Left forelimb (tissue), 1 donor: ENCODE data around the gene INO80B.
"Not testable (repeated sequence)": the region's sequence is repeated elsewhere in the genome, so short reads cannot be mapped to it uniquely, and the experiment has no call there.

Experiments used
- DNase-seq: peaks from one replicate; pipeline ENCODE4 v3.0.0-alpha.2; 2018; ENCODE audit warnings: low spot score

INO80B gene

DNA sequence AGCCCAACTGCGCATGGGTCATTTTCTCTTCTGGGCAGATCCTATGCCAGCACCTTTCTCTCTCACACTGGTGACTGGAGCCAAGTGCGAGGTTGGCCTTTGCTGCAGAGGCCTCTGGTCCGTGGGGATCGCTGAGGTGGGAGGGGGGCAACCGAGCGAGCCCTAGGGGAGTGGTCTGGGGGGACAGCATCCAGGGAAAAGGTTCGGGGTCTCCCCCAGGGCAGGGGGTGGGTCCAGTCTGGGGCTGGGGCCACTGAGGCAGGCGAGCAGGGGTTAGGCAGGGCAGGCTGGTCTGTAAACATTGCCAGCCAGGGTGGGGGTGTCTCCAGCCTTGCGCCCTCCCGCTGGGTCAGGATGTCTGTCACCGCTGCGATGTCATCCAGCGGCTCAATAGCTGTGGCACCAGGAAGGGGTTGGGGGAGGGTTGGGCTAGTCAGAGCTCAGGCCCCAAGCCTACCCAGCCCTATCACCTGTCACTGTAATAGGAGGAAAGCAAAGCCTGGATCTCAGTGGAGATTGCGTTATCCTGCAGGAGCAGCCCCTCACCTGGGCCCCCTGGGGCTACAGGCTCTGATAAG lies 28.6 kb upstream of the INO80B start:
- no peak for DNase-seq

- no peak for DNase-seq
Observed at GRCh38 chr2:74427551-74427950, 27.3 kb upstream of the INO80B start.

DNA sequence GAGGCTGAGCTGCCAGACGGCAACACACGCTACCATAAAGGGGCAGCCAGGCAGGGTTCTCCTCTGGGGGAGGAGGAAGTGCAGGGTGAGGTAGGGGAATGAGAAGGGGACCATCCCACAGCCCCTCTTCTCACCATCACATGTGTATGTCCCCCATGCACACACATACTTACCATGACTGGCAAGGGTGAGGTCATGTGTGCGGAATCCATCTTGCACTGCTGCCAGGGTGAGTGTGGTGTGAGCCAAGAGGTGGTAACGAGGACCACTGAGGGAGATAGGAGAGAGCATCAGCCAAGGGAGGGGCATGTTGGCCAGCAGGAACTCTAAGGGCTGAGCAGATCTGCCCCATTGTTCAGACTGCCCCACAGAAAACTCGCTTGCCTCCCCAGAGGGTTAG lies 26.2 kb upstream of the INO80B start:
- no peak for DNase-seq

GRCh38 chr2:74429487-74430451 lies 25.1 kb upstream of the INO80B start:
- DNase-seq: no peak

- no peak for DNase-seq
Observed at GRCh38 chr2:74430502-74430901, 24.4 kb upstream of the INO80B start.

GRCh38 chr2:74436111-74436805 lies 18.6 kb upstream of the INO80B start:
- DNase-seq: no peak

- DNase-seq: no peak
Observed at GRCh38 chr2:74436848-74437695, 17.8 kb upstream of the INO80B start.

GRCh38 chr2:74438248-74438647 lies 16.6 kb upstream of the INO80B start:
- DNase-seq: no peak

DNA sequence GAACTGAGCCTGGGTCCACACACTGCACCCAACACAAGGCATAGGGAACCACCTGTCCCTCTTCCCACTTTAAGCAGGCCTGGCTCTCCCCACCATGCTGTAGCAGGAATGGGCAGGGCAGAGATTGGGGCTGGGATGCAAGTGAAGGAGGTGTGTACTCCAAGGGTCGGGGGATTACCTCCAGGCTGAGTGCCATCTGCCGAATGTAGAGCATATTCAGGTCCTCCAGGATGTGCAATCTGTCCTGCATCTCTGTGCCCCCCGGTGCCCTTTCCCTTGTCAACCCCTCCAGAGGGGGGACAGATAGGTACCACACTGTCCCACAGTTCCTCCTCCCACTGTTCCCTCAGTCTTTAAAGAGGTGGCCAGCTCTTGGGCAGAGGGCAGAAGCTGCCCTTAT lies 15.5 kb upstream of the INO80B start:
- DNase-seq: no peak

- peak; percentile 87 for DNase-seq
Observed at GRCh38 chr2:74439803-74440377, 15.0 kb upstream of the INO80B start.

DNA sequence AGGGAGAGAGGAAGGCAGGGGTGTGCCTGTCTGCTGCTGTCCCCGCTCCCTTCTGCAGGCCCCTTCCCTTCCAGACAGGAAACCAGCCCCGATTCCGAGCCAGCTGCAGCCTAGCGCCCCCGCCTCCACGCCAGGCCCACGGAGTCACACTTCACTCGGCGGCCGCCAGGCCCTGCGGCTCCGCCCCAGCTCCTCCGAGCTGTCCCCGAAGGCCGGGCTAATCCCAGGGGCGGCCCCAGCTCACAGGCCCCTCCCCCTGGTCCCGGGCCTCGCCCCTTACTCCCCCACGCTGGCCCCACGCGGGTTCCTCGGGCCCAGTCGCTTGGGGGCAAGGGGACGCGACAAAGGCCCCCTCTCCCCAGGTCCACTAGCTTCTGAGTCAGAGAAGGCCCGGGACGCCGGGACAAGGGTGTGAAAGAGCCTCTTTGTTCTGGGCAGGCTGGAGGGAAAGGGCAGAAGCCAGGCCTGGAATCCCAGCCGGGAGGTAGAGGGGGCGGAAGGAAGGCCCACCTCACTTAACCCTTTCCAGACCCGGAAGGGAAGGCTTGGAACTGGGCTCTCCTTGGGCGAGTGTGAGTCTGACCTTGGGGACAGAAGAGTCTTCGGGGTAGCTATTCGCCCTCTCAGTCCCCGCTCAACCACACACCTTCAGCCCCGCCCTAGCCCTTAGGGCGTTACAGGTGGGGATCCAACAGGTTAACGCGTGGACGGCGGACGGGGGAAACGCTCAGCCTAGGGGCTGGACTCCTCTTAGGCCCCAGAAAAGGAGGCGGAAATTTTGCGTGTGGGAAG lies 14.3 kb upstream of the INO80B start:
- DNase-seq: peak; percentile 98

- DNase-seq: peak; percentile 76
Observed at GRCh38 chr2:74441170-74441689, 13.7 kb upstream of the INO80B start.

- no peak for DNase-seq
Observed at GRCh38 chr2:74441690-74442482, 13.0 kb upstream of the INO80B start, which contains the start of gene RTKN. RTKN (minus strand) TSS chr2:74441937; CDS start chr2:74441816, 121 bp downstream.

GRCh38 chr2:74442483-74443297 lies 12.2 kb upstream of the INO80B start:
- DNase-seq: not testable (repeated sequence)

GRCh38 chr2:74444498-74445318 lies 10.2 kb upstream of the INO80B start:
- DNase-seq: no peak

DNA sequence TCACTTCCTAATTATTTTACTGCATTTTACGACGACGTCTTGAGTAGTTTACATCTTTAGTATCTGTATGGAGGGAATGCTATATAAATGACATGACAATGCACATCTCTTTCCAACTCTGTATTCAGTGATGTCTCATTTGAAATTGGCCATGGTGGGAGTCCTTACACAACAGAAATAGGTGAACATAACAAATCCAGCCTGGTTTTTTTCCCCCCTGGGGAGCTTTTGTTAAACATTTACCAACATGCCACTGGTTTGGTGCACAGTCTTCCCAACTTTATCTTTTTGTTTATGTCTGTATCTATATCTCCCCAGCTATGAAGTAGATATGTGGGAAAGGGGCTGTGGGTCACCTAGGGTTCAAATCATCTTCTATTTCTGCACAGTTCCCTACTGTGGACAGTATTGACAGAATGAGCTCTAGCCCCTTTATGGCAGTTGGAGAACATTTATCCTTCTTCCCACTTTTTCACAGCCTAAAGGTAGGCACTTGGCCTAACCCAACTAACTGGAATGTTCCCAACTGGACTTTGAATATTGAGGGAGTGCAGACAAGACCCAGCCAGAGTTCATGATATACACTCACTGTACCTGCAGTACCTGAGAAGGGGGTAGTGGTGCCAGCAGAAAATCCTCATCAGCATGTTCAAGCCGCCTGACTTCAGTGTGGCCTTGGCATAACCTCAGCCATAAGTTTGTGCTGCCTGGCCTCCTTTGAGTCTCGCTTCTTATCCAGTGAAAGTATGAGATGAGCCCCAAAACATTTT lies 7.5 kb upstream of the INO80B start:
- no peak for DNase-seq

DNA sequence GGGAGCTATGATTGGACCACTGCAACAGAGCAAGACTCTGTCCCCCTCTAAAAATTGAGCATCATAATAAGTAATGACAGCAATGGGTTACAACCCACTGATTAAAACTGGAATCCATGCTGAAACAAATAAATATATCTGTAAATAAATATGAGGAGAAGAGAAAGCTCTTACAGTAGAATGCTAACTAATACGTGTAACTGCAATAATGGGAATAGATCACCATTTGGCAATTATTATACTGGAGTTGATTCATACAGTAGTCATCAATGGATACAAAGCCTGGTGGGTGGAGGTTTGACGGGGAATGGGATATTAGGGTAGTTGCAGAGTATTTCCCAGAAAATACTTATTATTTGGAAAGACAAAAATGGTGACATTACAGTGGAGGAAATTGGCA lies 6.1 kb upstream of the INO80B start:
- no peak for DNase-seq
